GM12892 (cell line): Measurements from ENCODE around the gene ADH6.

Experiments used
- POLR2A ChIP-seq: IDR thresholded peaks from 2 replicates; pipeline ENCODE4 v1.6.1; 2011; ENCODE audit warnings: low read depth, low read length, control low read depth
- POLR2AphosphoS5 ChIP-seq: IDR thresholded peaks from 2 replicates; pipeline ENCODE4 v1.6.1; 2011; ENCODE audit warnings: low read depth, low read length, control low read depth
- TAF1 ChIP-seq: IDR thresholded peaks from 2 replicates; pipeline ENCODE4 v1.6.1; 2011; ENCODE audit warnings: low read depth, mild to moderate bottlenecking, control low read depth, low read length, borderline replicate concordance

GRCh38 chr4:99209671-99210070 is 9.4 kb downstream of the ADH6 start:
- TF ChIP-seq POLR2AphosphoS5, result no peak
- no peak for TF ChIP-seq POLR2A
- TF ChIP-seq TAF1, result no peak
